ACC112 (cell line): ENCODE data around the gene NDUFB11.
"Not testable (repeated sequence)": the region's sequence is repeated elsewhere in the genome, so short reads cannot be mapped to it uniquely, and the experiment has no call there.

ENCODE experiments used
- H2AFZ ChIP-seq: fragments of 200-600 bp; sonication (generic); one replicate; pipeline ENCODE4 v1.6.0; 2017; ENCODE audit warnings: antibody characterized with exemption, low read length; ENCODE audit not compliant: unreplicated experiment
- H3K27ac ChIP-seq: fragments of 200-600 bp; sonication (generic); 2 replicates; pipeline ENCODE4 v1.5.1; 2014; ENCODE audit warnings: low read depth, mild to moderate bottlenecking, antibody characterized with exemption, low read length, moderate library complexity
- H3K27me3 ChIP-seq: fragments of 200-600 bp; sonication (generic); 2 replicates; pipeline ENCODE4 v1.6.1; 2014; ENCODE audit warnings: mild to moderate bottlenecking, antibody characterized with exemption, low read length, moderate library complexity, mixed read lengths; ENCODE audit not compliant: insufficient read depth
- H3K36me3 ChIP-seq: fragments of 200-600 bp; sonication (generic); 2 replicates; pipeline ENCODE4 v1.6.1; 2016; ENCODE audit warnings: mild to moderate bottlenecking, antibody characterized with exemption, low read length, moderate library complexity, mixed read lengths; ENCODE audit not compliant: insufficient read depth
- H3K4me1 ChIP-seq: fragments of 200-600 bp; sonication (generic); one replicate; pipeline ENCODE4 v1.6.1; 2016; ENCODE audit warnings: low read length, mixed read lengths; ENCODE audit not compliant: insufficient read depth, unreplicated experiment, control insufficient read depth
- H3K4me3 ChIP-seq: fragments of 200-600 bp; sonication (generic); 2 replicates; pipeline ENCODE4 v1.5.1; 2014; ENCODE audit warnings: mild to moderate bottlenecking, low read depth, low read length
- H3K79me2 ChIP-seq: fragments of 200-600 bp; sonication (generic); one replicate; pipeline ENCODE4 v1.6.0; 2016; ENCODE audit warnings: low read length; ENCODE audit not compliant: control insufficient read depth, unreplicated experiment, insufficient read depth

Gene NDUFB11

DNA sequence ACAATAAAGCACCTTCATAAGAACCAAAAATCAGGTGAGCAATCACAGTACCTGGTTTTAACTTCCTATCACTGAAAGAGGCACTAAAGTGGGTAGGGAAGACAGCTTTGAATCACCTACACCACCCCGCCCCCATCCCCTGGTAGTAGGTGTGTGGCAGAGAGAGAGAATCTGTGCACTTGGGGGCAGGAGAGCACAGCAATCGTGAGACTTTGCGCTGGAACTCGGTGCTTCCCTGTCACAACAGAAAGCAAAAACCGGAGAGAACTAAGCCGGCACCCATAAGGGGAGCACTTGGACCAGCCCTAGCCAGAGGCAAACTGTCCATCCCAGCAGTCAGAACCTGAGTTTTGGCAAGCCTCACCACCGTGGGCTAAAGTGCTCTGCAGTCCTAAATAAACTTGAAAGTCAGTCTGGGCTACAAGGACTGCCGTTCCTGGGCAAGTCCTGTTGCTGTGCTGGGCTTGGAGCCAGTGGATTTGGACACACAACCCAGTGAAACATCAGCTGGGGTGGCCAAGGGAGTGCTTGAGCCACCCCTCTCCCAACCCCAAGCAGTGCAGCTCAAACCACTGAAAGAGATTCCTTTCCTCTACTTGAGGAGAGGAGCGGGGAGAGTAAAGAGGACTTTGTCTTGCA, 32.1 kb downstream of the NDUFB11 start:
- no peaks in the 10 kb centered on the region for H3K4me1 ChIP-seq
- H3K36me3 ChIP-seq = no peaks in the 10 kb centered on the region
- H3K4me3 ChIP-seq = no peak overlapping the region
- H3K27me3 ChIP-seq = no peaks in the 10 kb centered on the region
- H2AFZ ChIP-seq = no peak overlapping the region
- H3K79me2 ChIP-seq = no peaks in the 10 kb centered on the region
- H3K27ac ChIP-seq = no peak overlapping the region

DNA sequence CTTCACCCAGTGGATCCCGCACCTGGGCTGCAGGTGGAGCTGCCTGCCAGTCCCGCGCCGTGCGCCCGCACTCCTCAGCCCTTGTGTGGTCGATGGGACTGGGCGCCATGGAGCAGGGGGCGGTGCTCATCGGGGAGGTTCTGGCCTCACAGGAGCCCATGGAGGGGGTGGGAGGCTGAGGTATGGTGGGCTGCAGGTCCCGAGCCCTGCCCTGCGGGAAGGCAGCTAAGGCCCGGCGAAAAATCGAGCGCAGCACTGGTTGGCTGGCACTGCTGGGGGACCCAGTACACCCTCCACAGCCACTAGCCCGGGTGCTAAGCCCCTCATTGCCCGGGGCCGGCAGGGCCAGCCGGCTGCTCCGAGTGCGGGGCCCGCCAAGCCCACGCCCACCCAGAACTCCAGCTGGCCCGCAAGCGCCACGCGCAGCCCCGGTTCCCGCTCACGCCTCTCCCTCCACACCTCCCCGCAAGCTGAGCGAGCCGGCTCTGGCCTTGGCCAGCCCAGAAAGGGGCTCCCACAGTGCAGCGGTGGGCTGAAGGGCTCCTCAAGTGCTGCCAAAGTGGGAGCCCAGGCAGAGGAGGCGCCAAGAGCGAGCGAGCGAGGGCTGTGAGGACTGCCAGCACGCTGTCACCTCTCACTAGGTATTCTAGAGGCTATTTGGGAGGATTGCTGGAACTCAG, 33.4 kb downstream of the NDUFB11 start:
- not testable (repeated sequence) for H3K36me3 ChIP-seq, H3K79me2 ChIP-seq, H3K27me3 ChIP-seq, H3K27ac ChIP-seq, H3K4me1 ChIP-seq, H2AFZ ChIP-seq, H3K4me3 ChIP-seq

DNA sequence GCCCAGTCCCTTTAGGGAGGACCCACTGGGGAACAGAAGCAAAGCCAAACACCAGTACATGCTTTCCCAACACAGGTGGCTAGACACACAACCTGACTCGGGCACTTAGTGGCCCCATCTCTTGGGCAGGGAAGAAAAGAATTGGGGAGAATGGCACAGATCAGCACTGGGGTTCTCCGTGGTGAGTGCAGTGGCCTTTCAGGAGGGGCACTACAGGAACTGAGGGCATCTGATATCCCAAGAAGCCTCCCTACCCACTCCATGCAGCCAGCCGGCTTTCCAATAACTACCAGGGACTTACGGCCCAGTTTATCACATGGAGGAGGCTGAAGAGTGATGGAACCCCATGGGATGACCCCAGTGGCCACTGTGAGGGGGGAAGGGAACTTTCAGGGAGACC, 43.3 kb downstream of the NDUFB11 start:
- no peak overlapping the region for H2AFZ ChIP-seq
- no peaks in the 10 kb centered on the region for H3K4me1 ChIP-seq
- no peaks in the 10 kb centered on the region for H3K27me3 ChIP-seq

DNA sequence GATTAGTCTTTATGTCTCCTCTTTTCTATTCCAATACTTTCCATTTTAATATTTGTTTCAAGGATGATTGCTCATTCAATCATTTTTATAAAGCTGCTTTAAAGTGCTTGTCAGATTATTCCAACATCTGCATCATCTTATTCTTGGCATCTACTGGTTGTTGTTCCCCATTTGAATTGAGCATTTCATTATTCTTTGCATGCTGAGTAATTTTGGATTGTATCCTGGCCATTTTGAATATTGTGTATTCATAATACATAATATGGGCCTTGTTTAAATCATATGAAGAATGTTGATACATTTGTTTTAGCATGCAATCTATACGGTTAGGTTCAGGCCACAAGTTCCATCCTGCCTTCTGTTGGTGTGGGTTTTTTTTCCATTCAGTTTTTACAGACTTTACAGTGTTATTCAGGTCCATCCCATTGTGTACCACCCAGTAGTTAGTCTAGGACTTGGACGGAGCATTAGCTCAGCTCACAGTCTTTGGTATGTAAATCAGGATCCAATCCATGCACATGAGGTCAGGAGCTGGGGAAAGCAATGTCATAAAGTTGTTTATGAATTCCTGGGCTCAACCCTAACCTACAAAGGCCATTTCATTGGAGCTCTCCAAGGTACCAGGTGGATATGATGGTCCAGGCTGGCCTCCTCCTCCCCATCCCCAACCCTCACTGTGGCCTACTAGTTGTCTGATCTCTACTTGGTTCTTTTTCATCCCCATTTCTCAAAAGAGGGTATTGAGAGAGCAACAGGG, 46.0 kb downstream of the NDUFB11 start:
- Histone ChIP-seq H3K27ac (no peak overlapping the region), H2AFZ (no peak overlapping the region), H3K4me1 (no peaks in the 10 kb centered on the region), H3K36me3 (no peaks in the 10 kb centered on the region), H3K27me3 (no peaks in the 10 kb centered on the region), H3K79me2 (no peaks in the 10 kb centered on the region), H3K4me3 (no peak overlapping the region)

More for the DNA sequence above, 43.3 kb downstream of the NDUFB11 start:
- Histone ChIP-seq H3K79me2 (no peaks in the 10 kb centered on the region), H3K27ac (no peak overlapping the region), H3K4me3 (no peak overlapping the region), H3K36me3 (no peaks in the 10 kb centered on the region)

DNA sequence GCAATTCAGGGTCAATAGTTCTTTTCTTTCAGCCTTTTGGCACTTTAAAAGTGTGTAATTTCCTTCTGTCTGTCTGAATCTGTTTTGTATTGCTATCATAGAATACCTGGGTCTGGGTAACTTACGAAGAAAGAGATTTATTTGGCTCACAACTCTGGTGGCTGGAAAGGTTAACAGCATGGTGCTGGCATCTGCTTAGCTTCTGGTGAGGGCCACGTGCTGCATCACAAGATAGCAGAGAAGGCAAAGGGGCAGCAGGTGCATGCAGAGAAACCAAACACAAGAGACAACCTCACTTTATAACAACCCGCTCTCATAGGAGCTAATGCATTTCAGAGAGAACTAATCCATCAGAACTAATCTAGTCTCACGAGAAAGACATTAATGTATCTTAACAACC, 47.5 kb downstream of the NDUFB11 start:
- Histone ChIP-seq H3K79me2 (no peaks in the 10 kb centered on the region), H3K27me3 (no peaks in the 10 kb centered on the region), H3K4me3 (no peak overlapping the region), H3K36me3 (no peaks in the 10 kb centered on the region), H2AFZ (no peak overlapping the region), H3K27ac (no peak overlapping the region), H3K4me1 (no peaks in the 10 kb centered on the region)

DNA sequence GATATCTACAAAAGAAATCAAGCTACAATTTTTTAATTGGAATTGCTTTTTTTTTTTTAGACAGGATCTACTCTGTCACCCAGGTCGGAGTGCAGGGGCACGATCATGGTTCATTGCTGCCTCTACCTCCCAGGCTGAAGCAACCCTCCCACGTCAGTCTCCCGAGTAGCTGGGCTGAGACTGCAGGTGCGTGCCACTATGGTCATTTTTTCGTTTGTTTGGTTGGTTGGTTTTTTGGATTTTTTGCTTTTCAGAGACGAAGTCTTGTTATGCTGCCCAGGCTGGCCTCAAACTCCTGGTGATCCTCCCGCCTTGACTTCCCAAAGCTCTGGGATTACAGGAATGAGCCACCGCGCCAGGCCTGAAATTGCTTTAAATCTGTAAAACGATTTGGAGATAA, 50.6 kb downstream of the NDUFB11 start:
- H2AFZ ChIP-seq = no peak overlapping the region
- no peak overlapping the region for H3K4me3 ChIP-seq
- H3K4me1 ChIP-seq = no peaks in the 10 kb centered on the region
- H3K79me2 ChIP-seq = no peaks in the 10 kb centered on the region
- H3K27ac ChIP-seq = no peak overlapping the region
- no peaks in the 10 kb centered on the region for H3K27me3 ChIP-seq
- H3K36me3 ChIP-seq = no peaks in the 10 kb centered on the region

DNA sequence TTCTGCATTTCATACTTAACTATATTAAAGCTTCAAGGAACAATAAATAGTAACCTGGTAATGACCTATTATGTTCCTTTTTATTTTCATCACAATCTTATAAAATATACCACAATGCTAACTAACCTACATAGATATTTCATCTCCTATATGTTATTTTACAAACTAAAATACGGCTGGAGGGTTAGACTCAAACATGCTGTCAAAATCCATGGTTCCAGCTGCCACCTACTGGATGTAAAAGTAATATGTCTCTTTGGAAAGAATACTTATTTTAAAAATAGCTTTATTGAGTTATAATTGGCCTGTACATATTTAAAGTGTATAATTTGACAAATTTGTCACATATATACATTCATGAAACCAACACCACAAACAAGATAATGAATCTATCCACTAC, 51.3 kb downstream of the NDUFB11 start:
- Histone ChIP-seq H2AFZ (no peak overlapping the region), H3K36me3 (no peaks in the 10 kb centered on the region), H3K27ac (no peak overlapping the region), H3K27me3 (no peaks in the 10 kb centered on the region), H3K79me2 (no peaks in the 10 kb centered on the region), H3K4me1 (no peaks in the 10 kb centered on the region), H3K4me3 (no peak overlapping the region)
